Thoracic aorta (tissue), 2 donors: ENCODE results near the gene MTF2. TPM values are rescaled to one million over a fixed set of nuclear protein-coding genes. Genes with fewer than 3 reads are reported as not detected.

Source experiments
- ATAC-seq: fragments of 150-250 bp; one replicate; pipeline ENCODE4 v1.8.0; 2017; ENCODE audit warnings: low read depth; ENCODE audit not compliant: insufficient number of reproducible peaks, low FRiP score
- DNase-seq: peaks from one replicate; pipeline ENCODE4 v3.0.0-alpha.2; 2020; ENCODE audit warnings: low spot score
- H3K27ac ChIP-seq, 2 donors: fragments of 200-600 bp; sonication (generic); 1 replicate in 1 of 2; 2 replicates in 1 of 2; pipeline ENCODE4 v1.5.1; 2016; ENCODE audit warnings: mild to moderate bottlenecking in 2 of 2, moderate library complexity in 2 of 2
- H3K27me3 ChIP-seq: fragments of 200-600 bp; sonication (generic); replicated peaks from 2 replicates; pipeline ENCODE4 v1.6.0; 2016; ENCODE audit warnings: mild to moderate bottlenecking; ENCODE audit not compliant: insufficient read depth
- H3K36me3 ChIP-seq: fragments of 200-600 bp; sonication (generic); one replicate; pipeline ENCODE4 v1.5.1; 2016
- H3K4me1 ChIP-seq, 2 donors: fragments of 200-600 bp; sonication (generic); 1 replicate in 1 of 2; 2 replicates in 1 of 2; pipeline versions ENCODE4 v1.5.1 to v1.6.0; 2016; ENCODE audit warnings: low read depth in 2 of 2, mild to moderate bottlenecking in 1 of 2; ENCODE audit not compliant: control insufficient read depth in 1 of 2
- H3K4me3 ChIP-seq: fragments of 200-600 bp; sonication (generic); 2 replicates; pipeline ENCODE4 v1.5.1; 2016; ENCODE audit warnings: mild to moderate bottlenecking
- H3K9me3 ChIP-seq: fragments of 200-600 bp; sonication (generic); 2 replicates; pipeline ENCODE4 v1.5.1; 2016
- CTCF ChIP-seq: fragments of 200-600 bp; sonication (generic); IDR thresholded peaks from one replicate; pipeline ENCODE4 v1.5.1; 2019; ENCODE audit warnings: antibody characterized with exemption
- total RNA-seq, 2 donors: library from RNA; depleted of rRNA; stranded (reverse); fragments of >200 nt; gene quantifications; one replicate each; pipeline versions ENCODE4 v1.1.0 to v1.2.3, GENCODE V29; 2016

Gene MTF2
- total RNA-seq, 2 donors from 2014 or later = 23.2 to 27.8 TPM

GRCh38 chr1:93082313-93082712 lies 3.2 kb downstream of the MTF2 start:
- no peak for DNase-seq
- no peak for TF ChIP-seq CTCF
- no peak for ATAC-seq
- Histone ChIP-seq H3K4me3 (no peak overlapping the region), H3K36me3 (no peaks in the 10 kb centered on the region), H3K9me3 (no peaks in the 10 kb centered on the region), H3K27ac (no peak overlapping the region), H3K27me3 (no peaks in the 10 kb centered on the region), H3K4me1 (peaks cover 16 to 22% of the 10 kb centered on the region in 2 donors)

- no peak for TF ChIP-seq CTCF
- peaks cover 16 to 22% of the 10 kb centered on the region in 2 donors for H3K4me1 ChIP-seq
- no peaks in the 10 kb centered on the region for H3K27me3 ChIP-seq
- no peaks in the 10 kb centered on the region for H3K9me3 ChIP-seq
- DNase-seq (no peak), ATAC-seq (no peak)
- H3K4me3 ChIP-seq = no peak overlapping the region
- no peaks in the 10 kb centered on the region for H3K36me3 ChIP-seq
- no peak overlapping the region for H3K27ac ChIP-seq
Observed at GRCh38 chr1:93083979-93084378, 4.9 kb downstream of the MTF2 start.

- no peaks in the 10 kb centered on the region for H3K27me3 ChIP-seq
- TF ChIP-seq CTCF = no peak
- H3K4me3 ChIP-seq = no peak overlapping the region
- no peaks in the 10 kb centered on the region for H3K36me3 ChIP-seq
- ATAC-seq (no peak), DNase-seq (no peak)
- no peaks in the 10 kb centered on the region for H3K4me1 ChIP-seq
- no peaks in the 10 kb centered on the region for H3K9me3 ChIP-seq
- H3K27ac ChIP-seq = no peak overlapping the region
Observed at GRCh38 chr1:93087532-93087931, 8.4 kb downstream of the MTF2 start.

GRCh38 chr1:93093332-93094006 lies 14.4 kb downstream of the MTF2 start:
- H3K27ac ChIP-seq = no peak overlapping the region
- no peaks in the 10 kb centered on the region for H3K9me3 ChIP-seq
- H3K27me3 ChIP-seq = no peaks in the 10 kb centered on the region
- no peak for TF ChIP-seq CTCF
- H3K4me3 ChIP-seq = no peak overlapping the region
- ATAC-seq = no peak
- DNase-seq = no peak
- H3K36me3 ChIP-seq = no peaks in the 10 kb centered on the region
- no peaks in the 10 kb centered on the region for H3K4me1 ChIP-seq

GRCh38 chr1:93095804-93096585 lies 16.9 kb downstream of the MTF2 start:
- no peak overlapping the region for H3K27ac ChIP-seq
- ATAC-seq (no peak), DNase-seq (no peak)
- no peaks in the 10 kb centered on the region for H3K4me1 ChIP-seq
- TF ChIP-seq CTCF = no peak
- H3K4me3 ChIP-seq = no peak overlapping the region
- no peaks in the 10 kb centered on the region for H3K36me3 ChIP-seq
- no peaks in the 10 kb centered on the region for H3K27me3 ChIP-seq
- no peaks in the 10 kb centered on the region for H3K9me3 ChIP-seq
